ENCODE data around the gene TENM3.

DNA sequence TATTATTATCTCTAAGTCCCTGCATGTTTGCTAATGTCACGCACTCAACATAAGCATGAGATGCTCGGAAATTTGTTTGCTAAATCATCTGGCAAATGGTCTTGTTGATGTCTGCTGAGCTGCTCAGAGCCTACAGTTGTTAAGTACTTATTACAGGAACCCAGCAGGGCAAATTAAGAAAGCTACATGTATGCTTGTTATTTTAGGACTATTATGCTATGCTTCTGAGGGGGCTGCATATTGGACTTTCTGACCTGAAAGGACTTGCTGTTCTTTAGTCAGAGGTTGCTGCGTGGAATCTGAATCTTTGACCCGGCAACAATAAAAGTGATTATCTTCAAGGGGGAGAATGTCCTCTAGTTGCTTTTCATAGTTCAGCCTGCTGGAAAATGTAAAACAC, 36.3 kb upstream of the TENM3 start:
- TF ChIP-seq, protein P1, sequence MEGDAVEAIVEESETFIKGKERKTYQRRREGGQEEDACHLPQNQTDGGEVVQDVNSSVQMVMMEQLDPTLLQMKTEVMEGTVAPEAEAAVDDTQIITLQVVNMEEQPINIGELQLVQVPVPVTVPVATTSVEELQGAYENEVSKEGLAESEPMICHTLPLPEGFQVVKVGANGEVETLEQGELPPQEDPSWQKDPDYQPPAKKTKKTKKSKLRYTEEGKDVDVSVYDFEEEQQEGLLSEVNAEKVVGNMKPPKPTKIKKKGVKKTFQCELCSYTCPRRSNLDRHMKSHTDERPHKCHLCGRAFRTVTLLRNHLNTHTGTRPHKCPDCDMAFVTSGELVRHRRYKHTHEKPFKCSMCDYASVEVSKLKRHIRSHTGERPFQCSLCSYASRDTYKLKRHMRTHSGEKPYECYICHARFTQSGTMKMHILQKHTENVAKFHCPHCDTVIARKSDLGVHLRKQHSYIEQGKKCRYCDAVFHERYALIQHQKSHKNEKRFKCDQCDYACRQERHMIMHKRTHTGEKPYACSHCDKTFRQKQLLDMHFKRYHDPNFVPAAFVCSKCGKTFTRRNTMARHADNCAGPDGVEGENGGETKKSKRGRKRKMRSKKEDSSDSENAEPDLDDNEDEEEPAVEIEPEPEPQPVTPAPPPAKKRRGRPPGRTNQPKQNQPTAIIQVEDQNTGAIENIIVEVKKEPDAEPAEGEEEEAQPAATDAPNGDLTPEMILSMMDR (IDR thresholded peaks at IDR 0.05) = no peak
- no peak for TF ChIP-seq POLR2A (IDR thresholded peaks at IDR 0.05)

All from adrenal gland (tissue), 5 donors.